NCI-H2107 (cell line): ENCODE measurements around the gene PLCB4.

Source experiments
- DNase-seq: peaks from one replicate; lab custom pipeline; 2025; lab: John Stamatoyannopoulos, UW

The PLCB4 gene

DNA sequence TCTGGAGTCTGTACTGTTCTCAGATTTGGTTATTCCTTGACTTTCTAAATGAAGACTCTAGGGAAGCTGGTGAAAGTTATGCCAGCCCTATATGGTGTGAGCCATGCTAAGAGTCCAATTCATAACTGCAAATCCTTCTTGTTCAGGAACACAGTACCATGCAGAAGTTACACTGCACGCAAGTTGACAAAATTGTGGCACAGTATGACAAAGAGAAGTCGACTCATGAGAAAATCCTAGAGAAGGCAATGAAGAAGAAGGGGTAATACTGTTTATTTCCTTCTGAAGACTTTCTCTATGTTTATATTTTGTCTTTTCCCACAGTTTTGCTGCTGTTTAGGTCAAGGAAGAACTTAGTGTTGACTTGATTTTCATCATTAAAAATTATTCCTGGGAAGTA is 384.3 kb downstream of the PLCB4 start:
- no peak for DNase-seq

DNA sequence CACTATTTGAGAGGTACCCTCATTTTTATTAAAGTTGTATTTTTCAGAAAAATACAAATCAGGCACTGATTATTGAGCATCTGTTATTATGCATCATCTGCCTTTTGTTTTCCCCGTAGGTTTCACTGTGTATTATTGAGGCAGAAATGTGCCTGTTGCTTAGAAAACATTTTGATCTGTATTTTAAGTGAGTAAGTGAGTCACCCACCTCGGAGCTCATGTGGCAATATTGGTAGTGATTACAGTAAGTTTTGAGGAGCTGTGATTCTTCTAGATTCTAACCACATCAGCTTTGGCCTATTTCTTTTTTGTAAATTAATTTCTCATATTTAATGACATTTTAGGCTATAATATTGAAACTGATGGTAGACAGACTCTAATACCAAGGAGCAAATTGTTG is 385.9 kb downstream of the PLCB4 start:
- DNase-seq: no peak

DNA sequence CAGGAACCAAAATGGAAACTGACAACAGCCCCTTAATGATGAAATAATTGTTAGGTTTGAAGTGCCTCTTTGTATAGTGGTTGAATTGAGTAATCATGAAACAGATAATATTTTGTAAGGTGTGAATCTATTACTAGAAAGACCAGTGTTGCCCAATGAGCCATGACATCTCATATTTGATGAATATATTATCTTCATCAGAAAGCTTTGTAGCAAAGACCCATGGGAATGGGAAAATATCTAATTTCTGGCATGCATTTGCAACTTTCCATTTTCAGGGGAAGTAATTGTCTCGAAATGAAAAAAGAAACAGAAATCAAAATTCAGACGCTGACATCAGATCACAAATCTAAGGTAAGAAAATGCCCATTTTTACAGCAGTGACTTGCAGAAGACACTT is 388.2 kb downstream of the PLCB4 start:
- DNase-seq: no peak

DNA sequence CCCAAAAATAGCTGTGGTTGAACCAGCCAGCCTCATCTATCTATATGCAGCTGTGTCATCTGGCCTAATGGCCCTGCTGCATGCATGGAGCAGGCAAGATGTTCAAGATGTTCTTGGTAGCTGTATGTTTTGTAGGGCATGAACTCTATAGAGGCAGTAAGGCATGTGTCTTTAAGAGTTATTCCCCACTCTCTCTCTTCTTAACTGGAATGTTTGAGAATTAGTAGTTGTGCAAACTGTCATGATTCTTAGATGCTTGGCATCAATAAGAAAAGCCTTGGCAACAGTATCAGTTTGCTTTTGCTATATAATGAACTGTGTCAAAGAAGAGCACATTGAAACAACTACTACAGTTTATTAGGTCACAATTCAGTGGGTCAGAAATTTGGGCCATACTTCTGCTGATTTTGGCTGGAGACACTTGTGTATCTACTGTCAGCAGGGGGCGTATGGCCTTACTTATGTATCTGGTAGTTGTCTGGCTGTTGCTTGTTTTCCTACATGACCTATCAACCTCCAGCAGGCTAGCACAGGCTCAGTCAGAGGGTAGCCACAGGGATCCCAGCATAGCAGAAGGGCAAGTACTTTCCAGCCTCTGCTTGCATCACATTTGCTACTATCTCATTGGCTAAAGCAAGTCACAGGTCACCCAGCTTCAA is 389.4 kb downstream of the PLCB4 start:
- no peak for DNase-seq

DNA sequence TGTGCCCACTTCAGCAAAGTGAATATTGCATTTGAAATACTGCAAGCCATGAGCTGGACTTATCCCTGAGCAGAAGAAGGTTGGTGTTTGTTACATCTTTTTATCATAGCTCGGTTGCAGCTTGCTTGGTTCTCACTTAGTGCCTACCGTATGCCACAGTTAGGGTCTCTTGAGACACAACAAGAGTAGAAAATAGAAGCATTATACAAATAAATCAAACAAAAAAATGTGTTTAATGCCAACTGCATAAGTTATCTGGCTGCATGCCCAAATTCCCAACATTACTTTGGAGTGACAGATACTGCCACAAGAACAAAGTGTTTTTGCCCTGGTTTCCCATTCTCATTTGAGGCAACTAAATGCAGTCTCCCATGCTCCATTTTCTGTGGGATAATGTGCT is 391.6 kb downstream of the PLCB4 start:
- no peak for DNase-seq

DNA sequence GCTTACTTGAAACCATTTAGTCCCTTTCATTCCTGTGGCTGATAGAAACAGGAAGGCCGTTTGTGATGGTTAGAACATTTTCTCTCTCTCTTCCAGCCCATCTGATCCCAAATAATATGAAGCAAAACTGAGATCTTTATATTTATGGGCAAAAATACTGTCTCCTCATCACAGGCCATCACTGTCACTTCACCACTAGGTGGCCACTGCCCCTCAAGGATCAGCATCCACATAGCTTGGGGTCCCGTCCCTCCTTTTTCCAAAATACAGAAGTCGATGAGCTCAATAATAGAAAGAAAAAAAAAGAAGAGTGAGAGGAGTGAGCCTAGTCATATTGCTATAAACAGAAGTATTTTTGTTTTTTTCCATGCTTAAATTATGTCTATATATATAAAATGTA is 399.1 kb downstream of the PLCB4 start:
- DNase-seq: no peak

DNA sequence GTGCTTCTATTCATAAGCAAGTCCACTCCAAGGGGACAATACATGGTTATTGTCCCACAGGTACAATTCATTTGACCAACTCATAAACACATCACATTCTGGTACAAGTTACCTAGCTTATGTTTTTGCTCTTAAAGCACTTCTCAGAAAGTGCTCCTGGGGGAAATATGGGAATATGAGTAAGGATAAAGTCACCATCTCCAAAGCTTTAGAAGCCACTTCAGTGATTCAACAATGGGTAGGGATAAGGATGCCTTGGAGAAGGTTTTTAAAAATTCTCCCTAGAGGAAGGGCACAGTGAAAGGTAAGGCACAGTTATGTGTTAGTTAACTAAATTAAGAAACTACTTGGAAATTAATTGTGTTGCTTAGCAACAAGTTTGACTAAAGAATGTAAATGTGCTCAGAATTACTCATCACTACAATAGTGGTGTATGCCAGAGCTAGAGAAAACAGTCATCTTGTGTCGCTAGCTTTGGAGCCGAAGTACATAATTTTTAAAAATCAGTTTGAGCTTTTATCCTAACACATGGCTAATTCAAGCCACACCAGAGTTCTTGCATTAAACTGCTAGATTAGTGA is 406.0 kb downstream of the PLCB4 start:
- DNase-seq: no peak

DNA sequence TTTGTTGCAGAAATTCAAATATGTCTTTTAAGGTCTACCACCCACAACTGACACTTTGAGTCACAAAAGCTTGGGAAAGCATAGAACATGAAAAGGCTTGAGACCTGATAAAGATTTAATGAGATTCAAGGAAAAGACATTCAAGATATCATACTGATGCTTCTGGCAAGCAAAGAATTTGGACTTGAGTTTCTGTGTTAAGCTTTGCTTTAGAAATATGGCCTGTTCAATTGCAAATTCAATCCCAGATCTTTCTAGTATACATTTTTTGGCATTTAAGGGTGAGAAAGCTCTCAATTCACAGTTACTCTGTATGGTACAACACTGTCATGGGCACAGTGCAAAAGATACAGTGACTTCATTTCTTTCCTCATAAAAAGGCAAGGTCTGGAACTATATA is 406.6 kb downstream of the PLCB4 start:
- DNase-seq: no peak

DNA sequence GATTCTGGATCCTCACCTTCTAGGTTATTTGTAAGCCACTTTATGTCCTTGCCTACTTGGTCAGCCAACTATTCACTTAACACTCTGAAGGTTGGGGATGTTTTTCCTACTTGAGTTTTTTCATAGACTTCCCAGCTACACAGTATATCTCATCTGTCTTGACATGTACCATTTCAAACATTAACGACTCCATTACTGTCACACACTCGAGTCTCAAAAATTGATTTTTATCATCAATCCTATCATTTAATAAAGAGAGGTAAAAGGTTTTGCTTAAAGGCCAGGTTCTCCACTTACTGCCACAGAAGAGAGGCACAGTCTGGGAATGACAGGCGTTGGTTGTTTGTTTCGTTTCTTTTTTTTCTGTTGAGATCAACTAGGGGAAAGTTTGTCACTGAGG is 407.3 kb downstream of the PLCB4 start:
- no peak for DNase-seq

DNA sequence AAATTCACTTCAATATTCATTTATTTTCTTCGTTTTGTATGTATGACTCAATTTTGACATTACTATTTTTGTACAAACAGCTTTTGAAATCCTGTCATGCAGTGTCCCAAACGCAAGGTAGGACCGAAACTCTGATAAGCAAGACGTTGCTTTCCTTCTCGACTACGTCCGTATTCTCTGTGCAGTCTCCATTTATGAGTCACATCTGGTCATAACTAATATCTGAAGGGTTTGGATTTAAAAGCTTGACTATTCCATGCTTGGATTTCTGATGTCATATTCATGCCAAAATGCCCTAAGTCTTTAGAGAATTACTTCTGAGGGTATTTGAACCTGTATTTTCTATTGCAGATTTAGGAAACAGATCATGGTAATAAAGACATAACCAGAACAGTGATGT is 407.8 kb downstream of the PLCB4 start:
- DNase-seq: no peak

DNA sequence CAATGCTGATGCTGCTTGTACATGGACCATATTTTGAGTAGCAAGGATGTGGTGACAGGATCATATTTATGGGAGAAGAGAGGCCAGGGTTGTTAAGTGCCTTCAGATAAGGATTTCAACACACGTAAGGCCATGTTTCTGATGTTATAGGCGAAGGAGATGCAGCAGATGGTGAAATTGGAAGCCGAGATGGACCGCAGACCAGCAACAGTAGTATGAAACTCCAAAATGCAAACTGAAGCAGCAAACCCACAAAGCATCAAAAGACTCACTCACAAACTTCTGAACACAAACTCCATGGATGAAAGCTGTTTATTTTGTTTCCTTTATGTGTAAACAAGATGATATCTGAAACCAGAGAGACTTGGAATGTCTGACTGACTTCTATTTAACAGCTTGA is 409.9 kb downstream of the PLCB4 start:
- DNase-seq: no peak

DNA sequence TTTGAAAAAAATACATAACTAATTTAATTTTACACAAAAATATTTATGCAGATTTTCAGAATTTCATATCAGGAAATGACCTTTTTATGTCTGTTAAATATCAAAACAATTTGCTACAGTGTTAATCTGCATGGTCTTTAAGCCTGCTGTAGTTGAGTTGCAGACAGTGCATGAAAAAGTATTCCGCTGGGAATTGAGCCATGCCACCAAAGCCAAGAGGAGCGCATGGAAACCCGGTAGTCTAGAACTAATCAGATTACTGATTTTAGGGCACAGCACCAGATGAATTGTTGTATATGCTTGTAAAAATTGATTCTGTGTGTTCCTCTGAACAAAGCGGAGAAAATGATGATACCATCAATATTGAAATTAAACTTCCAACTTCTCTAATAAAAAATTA is 411.2 kb downstream of the PLCB4 start:
- no peak for DNase-seq

DNA sequence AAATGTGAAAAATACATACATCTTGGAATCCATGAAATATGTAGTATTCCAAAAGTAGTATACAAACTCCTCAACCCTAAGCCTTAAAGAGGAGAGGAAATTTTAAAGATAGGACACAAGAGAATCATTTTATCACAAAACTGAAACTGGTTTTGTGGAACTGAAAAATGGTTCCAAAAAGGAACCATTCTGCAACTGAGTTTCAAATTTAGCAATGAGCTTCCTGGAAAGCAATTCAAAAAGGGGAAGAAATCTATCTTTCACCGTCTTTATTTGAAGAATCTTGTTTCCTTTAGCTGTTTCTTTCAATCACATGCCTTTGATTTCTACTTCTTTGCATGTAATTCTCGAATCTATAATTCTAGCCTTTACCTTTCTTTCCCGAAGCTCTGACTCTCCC is 413.3 kb downstream of the PLCB4 start:
- no peak for DNase-seq

DNA sequence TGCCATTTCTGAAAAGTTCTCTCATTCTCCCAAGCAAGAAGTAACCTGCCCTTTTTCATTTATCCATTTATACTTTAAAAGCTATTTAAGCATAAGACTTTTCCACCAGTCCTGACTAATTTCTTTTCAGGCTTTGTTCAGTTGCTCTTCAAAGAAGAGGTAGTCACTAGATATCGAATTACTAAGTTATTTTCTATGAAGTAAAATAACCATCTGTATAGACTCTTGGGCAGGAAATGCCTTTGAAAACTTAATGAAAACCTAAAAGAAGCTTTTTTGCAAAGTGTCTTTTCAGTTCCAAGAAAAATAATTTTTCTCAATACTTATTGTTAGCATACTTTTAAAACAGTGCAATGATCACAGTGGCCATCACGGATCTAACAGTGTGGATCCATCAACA is 414.2 kb downstream of the PLCB4 start:
- no peak for DNase-seq

DNA sequence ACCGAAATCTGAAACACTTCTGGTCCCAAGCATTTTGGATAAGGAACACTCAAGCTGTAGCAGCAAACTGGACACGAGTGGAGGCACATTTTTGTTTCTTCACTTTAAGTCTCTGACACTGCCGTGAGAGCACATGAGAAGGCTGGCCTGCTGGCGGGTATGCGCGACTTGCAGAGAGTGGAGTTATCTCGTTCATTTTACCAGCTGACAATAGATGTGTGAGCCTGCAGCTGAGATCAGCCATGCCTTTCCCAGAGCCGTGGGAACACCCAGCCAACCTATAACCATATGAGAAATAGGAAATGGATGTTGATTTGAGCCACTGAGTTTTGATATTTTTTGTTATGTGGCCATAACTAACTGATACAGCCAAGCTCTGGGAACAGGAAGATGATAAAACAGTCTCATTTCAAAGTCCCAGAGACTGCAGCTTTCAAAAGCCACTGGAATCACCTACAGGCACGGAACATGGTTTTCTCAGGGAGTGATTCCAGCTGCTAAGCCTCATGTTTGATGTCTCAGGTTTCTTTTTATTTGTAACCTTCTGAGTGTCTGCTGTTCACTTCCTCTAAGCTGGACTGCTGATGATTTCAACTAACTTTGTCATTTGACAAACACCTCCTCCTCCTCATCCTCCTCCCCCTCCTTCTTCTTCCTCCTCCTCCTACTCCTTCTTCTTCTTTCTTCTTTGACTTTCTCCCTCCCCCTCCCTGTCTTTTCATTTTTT is 416.9 kb downstream of the PLCB4 start:
- no peak for DNase-seq

DNA sequence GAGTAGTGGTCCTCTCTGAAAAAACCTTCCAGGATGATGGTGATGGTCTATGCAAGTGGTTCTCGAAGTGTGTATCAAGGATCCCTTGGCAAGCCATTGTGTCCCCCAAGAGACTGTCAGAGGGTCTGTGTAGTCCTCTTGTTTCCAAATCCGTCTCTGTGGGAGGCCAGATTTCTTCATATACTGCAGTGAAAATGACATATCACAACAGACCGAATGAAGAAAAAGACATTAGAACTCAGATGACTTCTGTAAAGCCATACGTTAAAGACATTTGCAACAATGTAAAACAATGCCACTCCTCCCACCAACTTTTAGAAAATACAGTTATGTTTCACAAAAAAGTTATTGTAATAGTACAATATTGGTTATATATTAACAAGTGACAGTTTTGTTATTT is 418.3 kb downstream of the PLCB4 start:
- no peak for DNase-seq

DNA sequence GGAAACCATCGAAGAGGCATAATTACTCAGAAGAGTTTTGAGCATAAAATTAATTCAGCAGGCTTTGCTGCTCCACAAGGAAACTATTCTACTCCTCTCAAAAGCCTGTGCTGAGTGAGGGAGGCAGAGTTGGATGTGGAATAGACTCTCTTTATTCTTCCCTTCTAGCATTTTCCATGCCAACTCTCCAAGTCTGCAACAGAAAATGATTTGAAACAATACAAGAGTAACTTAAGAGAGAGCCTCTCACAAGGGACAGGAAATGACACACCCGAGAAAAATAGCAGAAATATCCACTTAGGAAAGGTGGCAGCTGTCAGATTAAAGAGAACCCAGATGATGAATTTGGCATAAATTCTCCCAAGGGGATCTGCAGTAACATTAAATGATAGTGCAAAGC is 419.2 kb downstream of the PLCB4 start:
- no peak for DNase-seq

DNA sequence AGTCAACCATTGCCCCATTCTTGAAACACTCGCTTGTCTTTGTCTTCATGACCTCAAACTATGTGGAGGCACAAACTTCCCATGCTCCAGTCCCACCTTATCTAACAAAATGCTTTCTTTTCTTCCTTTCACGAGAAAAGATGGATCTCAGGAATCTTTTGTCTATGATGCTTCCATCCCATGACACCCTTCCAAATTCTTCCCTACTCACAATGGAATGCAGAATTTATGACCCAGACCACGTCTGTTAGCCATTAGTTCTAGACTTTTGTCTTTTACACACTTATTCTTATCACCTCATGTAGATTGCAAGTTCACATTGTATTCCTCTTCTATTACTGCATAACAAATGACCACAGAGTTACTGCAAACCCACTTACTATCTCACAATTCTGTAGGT is 421.3 kb downstream of the PLCB4 start:
- DNase-seq: no peak

DNA sequence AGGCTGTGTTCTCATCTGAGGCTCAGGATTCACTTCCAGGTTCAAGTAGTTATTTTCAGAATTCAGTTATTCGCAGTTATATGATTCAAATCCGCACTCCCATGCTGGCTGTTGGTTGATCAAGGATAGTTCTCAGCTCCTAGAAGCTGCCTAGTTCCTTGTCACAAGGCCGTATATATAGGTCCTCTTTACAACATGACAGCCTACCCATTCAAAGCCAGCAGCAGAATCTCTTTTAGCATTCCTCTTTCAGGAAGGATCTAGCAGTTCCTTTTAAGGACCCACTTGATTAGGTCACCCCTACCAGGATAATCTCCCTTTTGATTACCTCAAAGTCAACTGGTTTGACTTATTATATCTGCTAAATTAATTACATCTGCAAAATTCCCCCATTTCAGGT is 421.7 kb downstream of the PLCB4 start:
- DNase-seq: no peak

DNA sequence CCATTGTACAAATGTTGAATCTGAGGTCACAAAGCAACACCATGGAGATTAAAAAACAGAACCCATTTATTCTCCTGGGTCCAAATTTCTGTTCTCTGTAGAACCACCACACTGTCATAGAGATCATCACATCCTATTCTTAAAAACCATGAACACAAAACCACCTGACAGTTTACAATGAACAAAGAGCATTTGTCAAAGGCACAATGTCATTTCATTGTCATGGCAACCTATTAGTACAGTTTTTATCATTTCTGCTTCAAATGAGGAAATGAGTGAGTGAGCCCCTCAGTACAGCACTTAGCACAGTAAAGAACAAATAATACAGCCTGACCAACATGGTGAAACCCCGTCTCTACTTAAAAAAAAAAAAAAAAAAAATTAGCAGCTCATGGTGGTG is 422.4 kb downstream of the PLCB4 start:
- DNase-seq: no peak

DNA sequence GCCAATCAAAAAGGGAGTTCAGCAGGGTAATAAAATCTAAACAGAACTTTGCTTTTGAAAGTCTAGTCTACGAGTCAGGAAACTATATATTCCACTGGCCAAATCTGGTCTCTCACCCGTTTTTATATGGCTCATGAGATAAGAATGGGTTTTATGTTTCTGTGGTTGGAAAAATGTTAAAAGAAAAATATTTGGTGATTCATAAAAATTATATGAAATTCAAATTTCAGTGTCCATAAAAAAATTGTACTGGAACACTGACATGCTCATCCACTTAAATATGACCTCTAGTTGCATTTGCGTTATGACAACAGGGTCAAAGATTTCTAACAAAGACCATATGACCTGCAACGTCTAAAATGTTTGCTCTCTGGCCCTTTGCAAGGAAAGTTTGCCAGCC is 423.2 kb downstream of the PLCB4 start:
- no peak for DNase-seq

DNA sequence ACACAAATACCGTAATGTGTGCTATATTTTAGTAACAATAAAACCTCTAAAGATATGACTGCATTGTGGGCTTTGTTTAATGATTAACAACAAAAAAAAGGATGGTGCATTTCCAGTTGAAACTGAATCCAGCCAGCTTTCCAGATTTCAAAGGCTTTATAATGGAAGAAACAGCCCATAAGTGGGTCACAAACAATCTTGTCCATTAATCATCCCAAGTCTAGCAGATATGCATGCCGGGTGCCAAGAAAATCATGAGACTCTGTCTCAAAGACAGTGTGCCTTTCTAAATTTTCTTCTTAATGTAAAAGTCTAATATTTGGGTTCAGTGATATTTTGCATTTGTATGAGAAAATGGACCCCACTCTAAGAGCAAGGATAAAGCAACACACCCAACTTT is 424.9 kb downstream of the PLCB4 start:
- no peak for DNase-seq

DNA sequence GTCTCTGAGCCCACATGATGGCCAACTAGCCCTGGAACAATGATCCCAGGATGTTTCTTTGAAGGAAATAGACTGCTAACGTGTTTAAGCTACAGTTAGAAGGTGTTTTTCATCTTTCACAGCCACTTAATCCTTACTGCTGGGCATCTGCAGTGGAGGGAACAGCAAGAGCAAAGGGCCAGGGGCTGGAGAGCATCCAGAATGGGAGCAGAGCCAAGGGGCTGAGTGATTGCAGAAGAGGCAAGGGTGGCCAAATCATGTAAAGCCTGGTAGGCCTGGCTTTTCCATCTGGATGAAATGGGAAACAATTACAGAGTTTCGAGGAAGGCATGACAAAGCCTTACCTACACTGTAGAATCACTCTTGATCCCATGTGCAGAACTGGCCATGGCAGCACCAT is 426.8 kb downstream of the PLCB4 start:
- no peak for DNase-seq

DNA sequence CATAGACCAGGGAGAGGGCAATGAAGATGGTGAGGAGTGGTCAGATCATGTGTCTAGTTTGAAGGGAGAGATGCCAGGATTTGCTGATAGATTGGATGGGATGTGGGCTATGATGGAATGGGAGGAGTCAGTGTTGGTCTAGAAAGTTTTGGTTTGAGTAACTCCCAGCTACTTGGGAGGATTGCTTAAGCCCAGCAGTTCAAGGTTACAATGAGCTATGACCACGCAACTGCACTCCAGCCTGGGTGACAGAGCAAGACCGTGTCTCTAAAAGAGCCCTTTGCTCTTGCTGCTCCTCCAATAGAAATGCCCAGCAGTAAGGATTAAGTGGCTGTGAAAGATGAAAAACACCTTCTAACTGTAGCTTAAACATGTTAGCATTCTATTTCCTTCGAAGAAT is 427.3 kb downstream of the PLCB4 start:
- DNase-seq: no peak
